Muscle layer of colon (tissue), 2 donors: ENCODE results near the gene LPCAT2.
"Not testable (repeated sequence)": the region's sequence is repeated elsewhere in the genome, so short reads cannot be mapped to it uniquely, and the experiment has no call there.

Source experiments
- H3K27ac ChIP-seq: one replicate; pipeline ENCODE4 v1.7.0; 2013; ENCODE audit warnings: low read depth, mild to moderate bottlenecking, low read length, moderate library complexity
- H3K27me3 ChIP-seq, 2 donors: one replicate each; pipeline ENCODE4 v1.7.0; 2013; ENCODE audit warnings: low read length in 2 of 2, mild to moderate bottlenecking in 2 of 2; ENCODE audit not compliant: insufficient read depth in 2 of 2, control insufficient read depth in 1 of 2
- H3K36me3 ChIP-seq: one replicate; pipeline ENCODE4 v1.7.0; 2013; ENCODE audit warnings: mild to moderate bottlenecking, low read length; ENCODE audit not compliant: insufficient read depth
- H3K4me1 ChIP-seq: one replicate; pipeline ENCODE4 v1.7.0; 2013; ENCODE audit warnings: mild to moderate bottlenecking, low read length; ENCODE audit not compliant: insufficient read depth
- H3K4me3 ChIP-seq, 2 donors: one replicate each; pipeline ENCODE4 v1.7.0; 2013; ENCODE audit warnings: low read length in 2 of 2, low read depth in 1 of 2, mild to moderate bottlenecking in 1 of 2, moderate library complexity in 1 of 2
- H3K9ac ChIP-seq: one replicate; pipeline ENCODE4 v1.7.0; 2013; ENCODE audit warnings: low read length
- H3K9me3 ChIP-seq: one replicate; pipeline ENCODE4 v1.7.0; 2013; ENCODE audit warnings: mild to moderate bottlenecking, low read length
- donor health status: abdominal sarcoma.
- donor health status: Adenocarcinoma of cecum.

The LPCAT2 gene

GRCh38 chr16:55576384-55576783 lies 67.5 kb downstream of the LPCAT2 start:
- Histone ChIP-seq H3K4me3 (no peak overlapping the region), H3K27me3 (no peaks in the 10 kb centered on the region), H3K27ac (no peak overlapping the region), H3K36me3 (no peaks in the 10 kb centered on the region), H3K9me3 (no peaks in the 10 kb centered on the region), H3K9ac (no peak overlapping the region), H3K4me1 (peaks cover 26% of the 10 kb centered on the region)

- H3K27me3 ChIP-seq = no peaks in the 10 kb centered on the region
- no peak overlapping the region for H3K4me3 ChIP-seq
- no peaks in the 10 kb centered on the region for H3K9me3 ChIP-seq
- H3K4me1 ChIP-seq = peaks cover 26% of the 10 kb centered on the region
- no peaks in the 10 kb centered on the region for H3K36me3 ChIP-seq
- H3K9ac ChIP-seq = no peak overlapping the region
- H3K27ac ChIP-seq = no peak overlapping the region
Measured at GRCh38 chr16:55577887-55578286, 69.0 kb downstream of the LPCAT2 start.

DNA sequence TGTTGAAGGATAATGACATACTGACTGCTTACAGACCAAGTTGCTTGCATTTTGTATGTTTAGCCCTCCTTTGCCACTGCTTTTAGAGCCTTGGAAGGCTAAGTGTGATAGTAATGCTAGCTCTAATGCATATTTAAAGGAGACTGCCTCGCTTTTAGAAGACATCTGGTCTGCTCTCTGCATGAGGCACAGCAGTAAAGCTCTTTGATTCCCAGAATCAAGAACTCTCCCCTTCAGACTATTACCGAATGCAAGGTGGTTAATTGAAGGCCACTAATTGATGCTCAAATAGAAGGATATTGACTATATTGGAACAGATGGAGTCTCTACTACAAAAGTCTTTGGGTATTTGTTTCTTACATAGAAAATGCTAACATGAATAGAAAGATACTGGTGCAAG lies 76.8 kb downstream of the LPCAT2 start:
- no peak overlapping the region for H3K4me3 ChIP-seq
- H3K9ac ChIP-seq = no peak overlapping the region
- no peaks in the 10 kb centered on the region for H3K4me1 ChIP-seq
- no peaks in the 10 kb centered on the region for H3K27me3 ChIP-seq
- H3K9me3 ChIP-seq = peaks cover 3% of the 10 kb centered on the region
- H3K27ac ChIP-seq = no peak overlapping the region
- H3K36me3 ChIP-seq = no peaks in the 10 kb centered on the region

DNA sequence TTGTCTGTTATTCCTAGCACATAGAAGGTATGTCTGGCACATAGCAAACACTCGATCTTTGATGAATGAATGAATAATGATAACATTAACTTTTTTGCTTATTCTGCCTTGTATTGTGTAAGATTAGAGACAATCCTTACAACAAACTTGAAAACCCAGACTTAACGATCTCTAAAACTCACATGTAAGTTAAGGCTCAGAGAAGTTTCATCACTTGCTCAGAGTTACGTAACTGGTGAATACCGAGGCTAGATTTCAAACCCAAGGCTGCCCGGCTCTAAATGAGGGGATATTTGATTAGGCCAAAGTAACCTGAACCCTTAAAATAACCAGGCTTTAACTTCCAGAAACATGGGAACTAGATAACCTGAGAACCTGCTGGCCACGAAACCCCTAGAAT lies 79.9 kb downstream of the LPCAT2 start:
- Histone ChIP-seq H3K9ac (no peak overlapping the region), H3K9me3 (peaks cover 3% of the 10 kb centered on the region), H3K36me3 (no peaks in the 10 kb centered on the region)

GRCh38 chr16:55592306-55592705 lies 83.4 kb downstream of the LPCAT2 start:
- no peaks in the 10 kb centered on the region for H3K36me3 ChIP-seq
- H3K27ac ChIP-seq = no peak overlapping the region

More for the DNA sequence above, 79.9 kb downstream of the LPCAT2 start:
- no peak overlapping the region for H3K27ac ChIP-seq
- no peaks in the 10 kb centered on the region for H3K27me3 ChIP-seq
- H3K4me1 ChIP-seq = no peaks in the 10 kb centered on the region
- H3K4me3 ChIP-seq = no peak overlapping the region

GRCh38 chr16:55597928-55598327 lies 89.1 kb downstream of the LPCAT2 start:
- H3K4me1 ChIP-seq = no peaks in the 10 kb centered on the region
- H3K9me3 ChIP-seq = no peaks in the 10 kb centered on the region
- no peak overlapping the region for H3K9ac ChIP-seq
- H3K4me3 ChIP-seq = no peak overlapping the region
- H3K36me3 ChIP-seq = no peaks in the 10 kb centered on the region
- H3K27ac ChIP-seq = no peak overlapping the region
- H3K27me3 ChIP-seq = no peaks in the 10 kb centered on the region

More at GRCh38 chr16:55592306-55592705, 83.4 kb downstream of the LPCAT2 start:
- H3K9me3 ChIP-seq = no peaks in the 10 kb centered on the region
- no peaks in the 10 kb centered on the region for H3K4me1 ChIP-seq
- H3K9ac ChIP-seq = no peak overlapping the region
- H3K4me3 ChIP-seq = no peak overlapping the region
- no peaks in the 10 kb centered on the region for H3K27me3 ChIP-seq

DNA sequence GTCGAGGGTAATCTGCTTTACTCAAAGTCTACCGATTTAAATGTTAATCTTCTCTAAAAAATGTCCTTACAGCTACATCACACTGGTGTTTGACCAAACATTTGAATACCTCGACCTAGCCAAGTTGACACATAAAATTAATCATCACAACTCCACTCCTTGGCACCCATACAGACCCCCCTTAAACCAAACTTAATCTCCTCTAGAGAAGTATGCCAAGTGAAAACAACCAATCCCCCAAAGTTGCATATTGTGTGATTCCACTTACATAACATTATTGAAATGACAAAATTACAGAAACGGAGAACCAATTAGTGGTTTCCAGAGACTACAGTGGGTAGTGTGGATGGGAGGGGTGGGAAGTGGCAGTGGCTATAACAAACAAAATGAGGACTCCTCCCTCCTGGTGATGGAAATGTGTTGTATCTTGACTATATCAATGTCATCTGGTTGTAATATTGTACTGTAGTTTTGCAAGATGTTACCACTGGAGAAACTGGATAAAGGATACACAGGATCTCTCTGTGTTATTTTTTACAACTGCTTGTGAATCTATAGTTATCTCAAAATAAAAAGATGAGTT lies 97.0 kb downstream of the LPCAT2 start:
- H3K4me1 ChIP-seq = peaks cover 13% of the 10 kb centered on the region
- no peak overlapping the region for H3K27ac ChIP-seq
- H3K27me3 ChIP-seq = no peaks in the 10 kb centered on the region
- no peaks in the 10 kb centered on the region for H3K36me3 ChIP-seq
- H3K9ac ChIP-seq = no peak overlapping the region
- no peaks in the 10 kb centered on the region for H3K9me3 ChIP-seq
- H3K4me3 ChIP-seq = no peak overlapping the region

DNA sequence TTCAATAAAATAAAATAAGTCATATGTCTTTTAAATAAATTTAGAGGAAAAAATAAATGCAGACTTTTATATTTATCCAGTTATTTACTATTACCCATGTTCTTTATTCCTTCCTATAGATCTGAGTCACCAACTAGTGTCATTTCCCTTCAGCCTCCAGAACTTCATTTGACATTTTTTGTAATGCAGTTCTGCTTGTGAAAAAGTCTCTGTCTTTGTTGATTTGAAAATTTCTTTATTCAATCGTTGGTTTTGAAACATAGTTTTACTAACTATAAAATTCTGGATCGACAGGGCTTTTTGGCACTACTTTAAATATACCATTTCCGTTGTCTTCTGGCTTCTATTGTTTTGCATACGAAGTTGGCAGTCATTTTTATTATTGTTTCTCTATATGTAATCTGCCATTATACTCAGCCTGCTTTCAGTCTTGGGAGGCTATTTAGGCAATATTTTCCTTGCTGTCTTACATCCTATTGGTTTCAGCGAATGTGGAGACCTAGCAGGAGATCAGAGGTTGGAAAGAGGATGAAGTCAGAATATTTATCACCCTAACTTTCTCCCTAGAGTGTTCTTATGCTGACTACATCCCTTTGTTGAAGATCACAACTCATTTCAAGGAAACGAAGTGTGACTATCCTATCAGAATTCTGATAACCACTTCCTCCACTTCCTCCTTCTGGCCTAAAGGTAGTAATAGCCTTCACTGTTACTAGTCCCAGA lies 104.9 kb downstream of the LPCAT2 start:
- H3K4me1 ChIP-seq = no peaks in the 10 kb centered on the region
- no peak overlapping the region for H3K27ac ChIP-seq
- H3K9ac ChIP-seq = no peak overlapping the region
- H3K36me3 ChIP-seq = no peaks in the 10 kb centered on the region
- no peaks in the 10 kb centered on the region for H3K27me3 ChIP-seq
- no peaks in the 10 kb centered on the region for H3K9me3 ChIP-seq
- no peak overlapping the region for H3K4me3 ChIP-seq

- no peak overlapping the region for H3K9ac ChIP-seq
- no peak overlapping the region for H3K27ac ChIP-seq
- H3K4me1 ChIP-seq = no peaks in the 10 kb centered on the region
- no peak overlapping the region for H3K4me3 ChIP-seq
- H3K27me3 ChIP-seq = no peaks in the 10 kb centered on the region
- no peaks in the 10 kb centered on the region for H3K36me3 ChIP-seq
- H3K9me3 ChIP-seq = no peaks in the 10 kb centered on the region
Measured at GRCh38 chr16:55615071-55615470, 106.2 kb downstream of the LPCAT2 start.

- not testable (repeated sequence) for H3K4me3 ChIP-seq, H3K27ac ChIP-seq, H3K9me3 ChIP-seq, H3K27me3 ChIP-seq, H3K4me1 ChIP-seq, H3K36me3 ChIP-seq, H3K9ac ChIP-seq
Measured at GRCh38 chr16:55615670-55616069, 106.8 kb downstream of the LPCAT2 start.

- no peaks in the 10 kb centered on the region for H3K4me1 ChIP-seq
- no peaks in the 10 kb centered on the region for H3K36me3 ChIP-seq
- no peaks in the 10 kb centered on the region for H3K9me3 ChIP-seq
- H3K4me3 ChIP-seq = no peak overlapping the region
- no peak overlapping the region for H3K9ac ChIP-seq
- no peaks in the 10 kb centered on the region for H3K27me3 ChIP-seq
- H3K27ac ChIP-seq = no peak overlapping the region
Measured at GRCh38 chr16:55621771-55622170, 112.9 kb downstream of the LPCAT2 start.

- Histone ChIP-seq H3K4me3 (no peak overlapping the region), H3K4me1 (no peaks in the 10 kb centered on the region), H3K9me3 (no peaks in the 10 kb centered on the region), H3K27me3 (no peaks in the 10 kb centered on the region), H3K27ac (no peak overlapping the region), H3K36me3 (no peaks in the 10 kb centered on the region), H3K9ac (no peak overlapping the region)
Measured at GRCh38 chr16:55622272-55622671, 113.4 kb downstream of the LPCAT2 start.
